Measurements from ENCODE around the gene NTN1.

NTN1 gene

GRCh38 chr17:9162275-9162985, 141.1 kb downstream of the NTN1 start:
- ATAC-seq, result no peak
- DNase-seq, result peak; percentile 4

- ATAC-seq (no peak), DNase-seq (no peak)
Observed at GRCh38 chr17:9166788-9167187, 145.5 kb downstream of the NTN1 start.

GRCh38 chr17:9167379-9167778, 146.1 kb downstream of the NTN1 start:
- ATAC-seq (no peak), DNase-seq (no peak)

GRCh38 chr17:9169116-9169515, 147.8 kb downstream of the NTN1 start:
- DNase-seq (no peak), ATAC-seq (no peak)

- DNase-seq (no peak), ATAC-seq (no peak)
Observed at GRCh38 chr17:9170336-9170735, 149.0 kb downstream of the NTN1 start.

- DNase-seq, result no peak
- ATAC-seq, result no peak
Observed at GRCh38 chr17:9170853-9171252, 149.5 kb downstream of the NTN1 start.

- ATAC-seq, result no peak
- no peak for DNase-seq
Observed at GRCh38 chr17:9173386-9173983, 152.2 kb downstream of the NTN1 start.

GRCh38 chr17:9174312-9174711, 153.0 kb downstream of the NTN1 start:
- no peak for DNase-seq
- no peak for ATAC-seq

GRCh38 chr17:9174779-9175574, 153.7 kb downstream of the NTN1 start:
- no peak for DNase-seq
- ATAC-seq, result no peak

GRCh38 chr17:9175700-9176467, 154.6 kb downstream of the NTN1 start:
- DNase-seq, result no peak

GRCh38 chr17:9177212-9177611, 155.9 kb downstream of the NTN1 start:
- ATAC-seq, result no peak
- no peak for DNase-seq

More at GRCh38 chr17:9175700-9176467, 154.6 kb downstream of the NTN1 start:
- ATAC-seq, result no peak

GRCh38 chr17:9178319-9178718, 157.0 kb downstream of the NTN1 start:
- ATAC-seq (no peak), DNase-seq (no peak)

GRCh38 chr17:9179602-9180001, 158.3 kb downstream of the NTN1 start:
- ATAC-seq (no peak), DNase-seq (no peak)

GRCh38 chr17:9181640-9182039, 160.3 kb downstream of the NTN1 start:
- no peak for ATAC-seq
- DNase-seq, result no peak

GRCh38 chr17:9183306-9183705, 162.0 kb downstream of the NTN1 start:
- no peak for DNase-seq
- no peak for ATAC-seq

- ATAC-seq (no peak), DNase-seq (no peak)
Observed at GRCh38 chr17:9185142-9185541, 163.8 kb downstream of the NTN1 start.

- no peak for DNase-seq
- no peak for ATAC-seq
Observed at GRCh38 chr17:9185688-9186284, 164.5 kb downstream of the NTN1 start.

GRCh38 chr17:9187828-9188227, 166.5 kb downstream of the NTN1 start:
- DNase-seq (no peak), ATAC-seq (no peak)

GRCh38 chr17:9188367-9188766, 167.1 kb downstream of the NTN1 start:
- no peak for ATAC-seq
- no peak for DNase-seq

GRCh38 chr17:9189870-9190269, 168.6 kb downstream of the NTN1 start:
- ATAC-seq (no peak), DNase-seq (no peak)

GRCh38 chr17:9192010-9192409, 170.7 kb downstream of the NTN1 start:
- ATAC-seq, result no peak
- DNase-seq, result no peak

- ATAC-seq, result no peak
- no peak for DNase-seq
Observed at GRCh38 chr17:9195411-9195810, 174.1 kb downstream of the NTN1 start.
